OCI-LY3 (cell line): ENCODE measurements around the gene BEST1.

Experiments
- H2AFZ ChIP-seq: fragments of 200-600, 300-600 bp; shearing (Covaris generic); 2 replicates; pipeline ENCODE4 v1.6.0; 2014; ENCODE audit warnings: antibody characterized with exemption, low read depth, low read length
- H3K27ac ChIP-seq: fragments of 200-600, 300-600 bp; sonication (generic); 2 replicates; pipeline ENCODE4 v1.5.1; 2014; ENCODE audit warnings: mild to moderate bottlenecking, low read length, moderate library complexity, mixed read lengths
- H3K27me3 ChIP-seq: fragments of 200-600, 300-600 bp; sonication (generic); 2 replicates; pipeline ENCODE4 v1.6.1; 2014; ENCODE audit warnings: low read depth, low read length, mixed read lengths
- H3K36me3 ChIP-seq: fragments of 200-600, 300-600 bp; sonication (generic); replicated peaks from 2 replicates; pipeline ENCODE3; 2014; ENCODE audit warnings: low read depth, low read length, mixed read lengths
- H3K4me1 ChIP-seq: fragments of 300-600, 200-600 bp; sonication (generic); 2 replicates; pipeline ENCODE4 v1.6.1; 2014; ENCODE audit warnings: low read length, mixed read lengths
- H3K4me2 ChIP-seq: fragments of 200-600, 300-600 bp; sonication (generic); 2 replicates; pipeline ENCODE4 v1.6.1; 2014; ENCODE audit warnings: low read length, mixed read lengths
- H3K4me3 ChIP-seq: fragments of 300-600, 200-600 bp; sonication (generic); 2 replicates; pipeline ENCODE4 v1.5.1; 2014; ENCODE audit warnings: antibody characterized with exemption, mild to moderate bottlenecking, low read length, moderate library complexity
- H3K79me2 ChIP-seq: fragments of 300-600, 200-600 bp; shearing (Covaris generic); 2 replicates; pipeline ENCODE4 v1.6.1; 2014; ENCODE audit warnings: mild to moderate bottlenecking, low read length, mixed read lengths
- H3K9ac ChIP-seq: fragments of 300-600, 200-600 bp; shearing (Covaris generic); 2 replicates; pipeline ENCODE4 v1.6.0; 2014; ENCODE audit warnings: mild to moderate bottlenecking, low read length, moderate library complexity
- H3K9me3 ChIP-seq: fragments of 200-600, 300-600 bp; shearing (Covaris generic); 2 replicates; pipeline ENCODE4 v1.6.1; 2014; ENCODE audit warnings: low read length, mixed read lengths; ENCODE audit not compliant: insufficient read depth
- H4K20me1 ChIP-seq: fragments of 200-600, 300-600 bp; sonication (generic); 2 replicates; pipeline ENCODE4 v1.6.1; 2016; ENCODE audit warnings: low read length, mixed read lengths; ENCODE audit not compliant: insufficient read depth
- EZH2phosphoT487 ChIP-seq: fragments of 200-600 bp; shearing (Covaris generic); IDR thresholded peaks from 2 replicates; pipeline ENCODE4 v1.6.1; 2018; ENCODE audit warnings: antibody characterized with exemption, mixed run types, low read depth
- TF ChIP-seq, protein P1 (sequence below): fragments of 200-600, 300-600 bp; sonication (generic); IDR thresholded peaks from 2 replicates; pipeline ENCODE4 v1.5.1; 2014; ENCODE audit warnings: antibody characterized with exemption, low read length, low read depth

BEST1 gene

DNA sequence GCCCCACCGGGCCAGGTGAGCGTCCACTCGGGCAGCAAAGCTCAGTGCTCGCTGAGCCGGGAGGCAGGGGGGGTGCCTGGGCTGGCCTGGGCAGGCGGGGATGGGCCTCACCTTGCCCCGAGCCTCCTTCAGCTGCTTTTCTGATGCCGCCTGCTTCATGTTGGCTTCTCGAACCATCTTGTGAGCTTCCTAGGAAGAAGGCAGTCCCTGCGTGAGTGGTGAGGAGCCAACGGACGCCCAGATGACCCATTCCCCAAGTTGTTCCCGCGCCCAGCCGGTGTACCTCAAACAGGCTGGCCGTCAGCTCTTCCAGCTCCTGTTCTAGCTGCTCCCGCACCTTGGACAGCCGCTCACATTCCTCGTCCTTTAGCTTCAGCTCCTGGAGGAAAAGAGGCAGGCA, 42.9 kb upstream of the BEST1 start:
- Histone ChIP-seq H3K79me2 (no peaks in the 10 kb centered on the region), H3K4me3 (no peak overlapping the region), H3K9ac (no peak overlapping the region), H3K4me2 (no peak overlapping the region), H2AFZ (no peak overlapping the region), H3K4me1 (no peaks in the 10 kb centered on the region), H3K36me3 (no peaks in the 10 kb centered on the region), H4K20me1 (no peaks in the 10 kb centered on the region), H3K27ac (no peak overlapping the region), H3K27me3 (no peaks in the 10 kb centered on the region), H3K9me3 (no peaks in the 10 kb centered on the region)
- TF ChIP-seq EZH2phosphoT487, result no peak
- TF ChIP-seq, protein P1, sequence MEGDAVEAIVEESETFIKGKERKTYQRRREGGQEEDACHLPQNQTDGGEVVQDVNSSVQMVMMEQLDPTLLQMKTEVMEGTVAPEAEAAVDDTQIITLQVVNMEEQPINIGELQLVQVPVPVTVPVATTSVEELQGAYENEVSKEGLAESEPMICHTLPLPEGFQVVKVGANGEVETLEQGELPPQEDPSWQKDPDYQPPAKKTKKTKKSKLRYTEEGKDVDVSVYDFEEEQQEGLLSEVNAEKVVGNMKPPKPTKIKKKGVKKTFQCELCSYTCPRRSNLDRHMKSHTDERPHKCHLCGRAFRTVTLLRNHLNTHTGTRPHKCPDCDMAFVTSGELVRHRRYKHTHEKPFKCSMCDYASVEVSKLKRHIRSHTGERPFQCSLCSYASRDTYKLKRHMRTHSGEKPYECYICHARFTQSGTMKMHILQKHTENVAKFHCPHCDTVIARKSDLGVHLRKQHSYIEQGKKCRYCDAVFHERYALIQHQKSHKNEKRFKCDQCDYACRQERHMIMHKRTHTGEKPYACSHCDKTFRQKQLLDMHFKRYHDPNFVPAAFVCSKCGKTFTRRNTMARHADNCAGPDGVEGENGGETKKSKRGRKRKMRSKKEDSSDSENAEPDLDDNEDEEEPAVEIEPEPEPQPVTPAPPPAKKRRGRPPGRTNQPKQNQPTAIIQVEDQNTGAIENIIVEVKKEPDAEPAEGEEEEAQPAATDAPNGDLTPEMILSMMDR, result no peak

DNA sequence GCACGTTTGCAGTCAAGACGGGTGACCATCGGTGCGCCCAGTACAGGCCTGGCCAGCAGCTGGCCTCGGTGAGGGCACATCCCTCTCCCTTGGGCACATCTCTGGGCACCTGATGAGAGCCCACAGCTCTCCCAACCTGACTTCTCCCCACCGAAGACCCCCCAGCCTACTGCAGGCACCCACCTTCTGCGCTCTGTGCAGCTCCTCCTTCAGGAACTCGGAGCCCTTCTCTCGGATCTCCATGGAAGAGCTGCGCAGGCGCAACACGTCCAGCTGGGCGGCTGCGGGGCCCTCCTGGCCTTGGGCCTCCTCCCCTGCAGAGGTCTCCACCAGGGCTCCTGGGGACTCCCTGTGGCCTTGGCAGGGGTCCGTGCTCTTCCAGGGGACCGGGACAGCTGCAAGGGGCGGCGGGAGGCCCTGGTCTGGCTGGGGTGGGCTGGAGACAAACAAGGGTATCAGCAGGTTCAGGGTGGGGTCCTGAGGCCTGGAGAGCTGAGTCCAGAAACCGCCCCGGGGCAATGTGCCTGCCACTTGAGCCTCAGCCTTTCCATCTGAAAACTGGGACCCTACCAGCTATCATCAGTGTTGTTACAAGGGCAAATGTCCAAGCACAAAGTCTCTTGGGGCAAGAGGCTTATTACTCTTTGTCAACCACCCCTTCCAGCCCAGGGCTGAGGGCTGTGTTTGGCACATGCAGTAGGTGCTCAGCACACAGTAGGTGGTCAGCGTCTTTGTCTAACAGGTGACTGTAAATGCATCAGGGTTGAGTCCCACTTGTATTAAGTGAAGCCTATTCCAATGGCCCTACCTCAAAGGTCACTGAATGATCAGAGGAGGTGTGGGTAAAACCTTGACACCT, 42.1 kb upstream of the BEST1 start:
- H3K9ac ChIP-seq, result no peak overlapping the region
- H3K4me2 ChIP-seq, result no peak overlapping the region

DNA sequence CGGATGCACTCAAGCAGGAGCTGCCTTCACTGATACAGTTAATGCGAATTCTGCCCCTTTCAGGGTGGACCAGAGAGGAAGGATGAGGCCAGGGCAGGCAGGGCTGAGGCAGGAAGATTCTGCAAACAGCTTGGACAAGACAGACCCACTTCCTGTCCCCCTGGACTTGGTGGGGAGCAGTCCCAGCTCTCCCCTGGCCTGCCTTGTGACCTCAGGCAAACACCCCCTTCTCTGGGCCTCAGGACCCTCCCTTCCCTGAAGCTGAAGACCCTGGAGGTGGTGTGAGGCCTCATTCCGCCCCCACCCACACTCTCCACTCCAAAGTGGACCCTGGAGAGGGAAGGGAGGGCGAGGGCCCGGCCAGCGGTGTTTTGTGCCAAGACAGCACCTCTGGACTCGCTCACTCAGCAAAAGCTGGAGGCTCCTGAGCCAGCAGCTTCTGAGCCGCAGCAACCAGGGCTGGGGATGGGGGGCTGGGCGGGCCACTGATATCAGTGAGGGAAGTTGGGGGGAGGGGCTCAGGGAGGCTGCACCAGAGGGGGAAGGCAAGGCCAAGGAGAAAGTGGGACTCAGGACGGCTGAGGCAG, 41.3 kb upstream of the BEST1 start:
- H3K9ac ChIP-seq, result no peak overlapping the region
- H3K27ac ChIP-seq, result no peak overlapping the region
- H3K36me3 ChIP-seq, result no peaks in the 10 kb centered on the region
- H3K4me1 ChIP-seq, result no peaks in the 10 kb centered on the region
- H4K20me1 ChIP-seq, result no peaks in the 10 kb centered on the region
- H3K4me3 ChIP-seq, result no peak overlapping the region
- no peaks in the 10 kb centered on the region for H3K79me2 ChIP-seq
- no peak overlapping the region for H3K4me2 ChIP-seq
- no peaks in the 10 kb centered on the region for H3K9me3 ChIP-seq
- H2AFZ ChIP-seq, result no peak overlapping the region
- TF ChIP-seq, protein P1, result no peak
- TF ChIP-seq EZH2phosphoT487, result no peak
- no peaks in the 10 kb centered on the region for H3K27me3 ChIP-seq

More for the DNA sequence above, 42.1 kb upstream of the BEST1 start:
- Histone ChIP-seq H3K36me3 (no peaks in the 10 kb centered on the region), H3K27ac (no peak overlapping the region), H3K27me3 (no peaks in the 10 kb centered on the region), H4K20me1 (no peaks in the 10 kb centered on the region), H3K9me3 (no peaks in the 10 kb centered on the region), H3K4me3 (no peak overlapping the region), H2AFZ (no peak overlapping the region), H3K79me2 (no peaks in the 10 kb centered on the region), H3K4me1 (no peaks in the 10 kb centered on the region)
- TF ChIP-seq, protein P1, result no peak
- TF ChIP-seq EZH2phosphoT487, result no peak

DNA sequence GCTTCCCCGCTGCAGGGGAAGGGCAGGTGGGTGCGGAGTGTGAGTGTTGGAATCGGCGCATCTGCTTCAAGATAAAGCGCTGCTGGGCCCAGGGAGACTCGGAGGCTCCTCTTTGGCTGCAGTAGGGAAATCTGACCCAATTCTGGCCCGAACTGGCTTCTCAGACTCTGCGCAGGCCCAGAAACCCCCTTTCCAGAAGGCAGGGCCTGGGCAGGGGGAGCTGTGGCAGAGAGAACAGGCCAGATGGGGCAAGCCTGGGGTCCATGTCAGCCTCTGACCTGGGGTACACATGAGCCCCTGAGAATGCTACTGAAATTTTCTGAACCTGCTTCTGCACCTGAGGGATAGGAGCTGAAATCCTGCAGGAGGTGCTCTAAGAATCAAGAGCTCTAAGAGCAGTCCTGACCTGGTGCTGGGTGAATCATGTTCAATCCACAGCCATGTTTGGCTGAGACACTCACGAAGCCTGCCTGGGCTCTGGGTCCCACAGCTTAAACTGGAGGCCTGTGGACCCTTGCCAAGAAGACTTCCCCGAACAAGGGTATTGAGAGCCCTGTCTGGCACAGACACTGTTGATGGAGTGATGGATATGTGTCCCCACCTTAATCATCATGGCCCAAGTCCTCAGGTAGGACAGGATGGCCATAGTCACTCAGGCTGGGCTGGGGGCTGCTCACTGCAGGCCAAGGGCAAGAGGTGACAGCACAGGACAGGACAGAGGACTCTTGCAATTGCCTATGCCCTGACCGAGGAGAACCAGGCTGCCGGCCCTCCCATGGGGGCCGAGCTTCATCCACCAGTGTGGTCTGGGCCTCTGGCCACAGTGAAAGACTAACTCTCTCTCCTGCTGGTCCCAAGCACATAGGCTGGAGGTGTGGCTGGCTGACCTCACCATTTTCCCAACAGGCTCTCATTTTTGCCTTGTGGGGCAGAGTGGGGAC, 39.7 kb upstream of the BEST1 start:
- no peak overlapping the region for H3K27ac ChIP-seq
- no peaks in the 10 kb centered on the region for H3K79me2 ChIP-seq
- H3K9me3 ChIP-seq, result no peaks in the 10 kb centered on the region
- H3K9ac ChIP-seq, result no peak overlapping the region
- no peak overlapping the region for H3K4me3 ChIP-seq
- TF ChIP-seq, protein P1, result no peak
- TF ChIP-seq EZH2phosphoT487, result no peak
- no peak overlapping the region for H3K4me2 ChIP-seq
- H2AFZ ChIP-seq, result no peak overlapping the region
- no peaks in the 10 kb centered on the region for H3K27me3 ChIP-seq
- no peaks in the 10 kb centered on the region for H4K20me1 ChIP-seq
- no peaks in the 10 kb centered on the region for H3K4me1 ChIP-seq
- H3K36me3 ChIP-seq, result no peaks in the 10 kb centered on the region
